Lower lobe of right lung (tissue), 2 donors: Measurements from ENCODE around the gene AFTPH. TPM values are rescaled to one million over a fixed set of nuclear protein-coding genes. Genes with fewer than 3 reads are reported as not detected.

Experiments used
- ATAC-seq, 2 donors: fragments of 200-7000 bp; cut with Tn5 transposase; one replicate each; pipeline ENCODE4 v1.9.1; 2020 to 2022; ENCODE audit warnings: mild to moderate bottlenecking in 2 of 2, moderate library complexity in 2 of 2
- DNase-seq: peaks from one replicate; pipeline ENCODE4 v3.0.0-alpha.2; 2020
- H3K27ac ChIP-seq: fragments of 200-600 bp; one replicate; pipeline ENCODE4 v1.8.0; 2022
- H3K27me3 ChIP-seq: fragments of 200-600 bp; one replicate; pipeline ENCODE4 v1.8.0; 2022; ENCODE audit warnings: low read depth
- H3K36me3 ChIP-seq: fragments of 200-600 bp; one replicate; pipeline ENCODE4 v1.8.0; 2022; ENCODE audit warnings: mild to moderate bottlenecking
- H3K4me1 ChIP-seq: fragments of 200-600 bp; one replicate; pipeline ENCODE4 v1.8.0; 2022
- H3K4me3 ChIP-seq: fragments of 200-600 bp; one replicate; pipeline ENCODE4 v1.8.0; 2022; ENCODE audit warnings: mild to moderate bottlenecking
- H3K9me3 ChIP-seq: fragments of 200-600 bp; one replicate; pipeline ENCODE4 v1.8.0; 2022
- intact Hi-C: fragments of 100-400 bp; cut with DNase I; formaldehyde crosslinking; loops from one replicate; pipeline ENCODE4 v1.11.0; 2022
- total RNA-seq: library from RNA; stranded (reverse); fragmentation: NEBNext Ultra II Directional; extraction: Animal tissue kit (Norgen Biotek cat#: 25700); gene quantifications from one replicate; pipeline ENCODE4 v1.2.1, GENCODE V29; 2021
- TF ChIP-seq, protein P1 (sequence below): fragments of 200-600 bp; IDR thresholded peaks from one replicate; pipeline ENCODE4 v1.8.0; 2022; ENCODE audit warnings: antibody characterized with exemption, mild to moderate bottlenecking
- donor health status: DM: no; HTN: yes; CAD: no; lungs with severe emphysema.

The AFTPH gene
- total RNA-seq, 1 donor from 2014 or later, result 42.6 TPM

DNA sequence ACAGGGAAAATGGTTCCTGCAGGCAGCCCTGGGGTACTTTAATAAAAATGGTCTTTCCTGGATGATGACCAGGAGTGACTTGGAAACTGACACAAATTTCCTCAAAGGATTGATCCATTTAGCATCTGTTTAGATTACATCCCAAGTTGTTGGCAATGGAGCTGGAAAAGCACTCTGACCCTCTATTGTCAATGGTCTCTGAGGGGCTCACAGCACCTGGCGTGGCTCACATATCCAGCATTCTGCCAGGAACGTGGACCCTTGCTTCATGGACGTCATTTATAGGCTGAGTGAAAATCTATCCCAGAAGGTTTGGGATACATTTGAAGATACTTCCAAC lies 85.8 kb downstream of the AFTPH start:
- Histone ChIP-seq H3K4me1 (peaks cover 22% of the 10 kb centered on the region), H3K27me3 (no peaks in the 10 kb centered on the region), H3K36me3 (no peaks in the 10 kb centered on the region), H3K4me3 (peak overlapping the region; percentile 57), H3K27ac (peak overlapping the region; percentile 83), H3K9me3 (no peaks in the 10 kb centered on the region)
- intact Hi-C loops, result no loop called here
- TF ChIP-seq, protein P1, sequence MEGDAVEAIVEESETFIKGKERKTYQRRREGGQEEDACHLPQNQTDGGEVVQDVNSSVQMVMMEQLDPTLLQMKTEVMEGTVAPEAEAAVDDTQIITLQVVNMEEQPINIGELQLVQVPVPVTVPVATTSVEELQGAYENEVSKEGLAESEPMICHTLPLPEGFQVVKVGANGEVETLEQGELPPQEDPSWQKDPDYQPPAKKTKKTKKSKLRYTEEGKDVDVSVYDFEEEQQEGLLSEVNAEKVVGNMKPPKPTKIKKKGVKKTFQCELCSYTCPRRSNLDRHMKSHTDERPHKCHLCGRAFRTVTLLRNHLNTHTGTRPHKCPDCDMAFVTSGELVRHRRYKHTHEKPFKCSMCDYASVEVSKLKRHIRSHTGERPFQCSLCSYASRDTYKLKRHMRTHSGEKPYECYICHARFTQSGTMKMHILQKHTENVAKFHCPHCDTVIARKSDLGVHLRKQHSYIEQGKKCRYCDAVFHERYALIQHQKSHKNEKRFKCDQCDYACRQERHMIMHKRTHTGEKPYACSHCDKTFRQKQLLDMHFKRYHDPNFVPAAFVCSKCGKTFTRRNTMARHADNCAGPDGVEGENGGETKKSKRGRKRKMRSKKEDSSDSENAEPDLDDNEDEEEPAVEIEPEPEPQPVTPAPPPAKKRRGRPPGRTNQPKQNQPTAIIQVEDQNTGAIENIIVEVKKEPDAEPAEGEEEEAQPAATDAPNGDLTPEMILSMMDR, result no peak
- DNase-seq (no peak), ATAC-seq (no peak)

DNA sequence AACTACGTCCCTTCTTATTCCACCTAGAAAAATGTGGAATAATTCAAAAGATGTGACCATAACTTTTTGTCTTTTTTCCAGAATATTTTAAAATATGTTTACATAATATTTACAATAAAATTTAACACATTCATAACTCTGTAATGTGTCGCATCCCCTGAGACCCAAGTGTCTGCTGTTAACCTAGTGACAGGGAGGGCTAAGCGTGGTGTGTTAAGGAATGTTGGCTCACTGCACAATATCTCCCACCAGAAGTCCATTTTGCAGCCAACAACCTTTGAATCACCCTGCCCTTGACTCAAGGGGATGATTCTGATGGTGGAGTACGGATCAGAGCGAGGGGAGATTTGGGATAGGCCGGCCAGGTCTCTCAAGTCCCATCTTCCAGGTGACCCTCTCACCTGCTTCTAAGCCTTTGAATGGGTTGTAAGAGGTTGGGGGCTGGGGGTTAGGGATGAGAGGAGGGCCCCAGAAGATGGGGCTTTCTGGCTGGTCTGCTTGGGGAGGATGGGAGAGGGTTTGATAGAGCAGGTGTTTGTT lies 86.3 kb downstream of the AFTPH start:
- Histone ChIP-seq H3K27me3 (no peaks in the 10 kb centered on the region), H3K36me3 (no peaks in the 10 kb centered on the region), H3K4me1 (peaks cover 22% of the 10 kb centered on the region), H3K4me3 (no peak overlapping the region), H3K9me3 (no peaks in the 10 kb centered on the region), H3K27ac (no peak overlapping the region)
- intact Hi-C loops, result no loop called here
- ATAC-seq (no peak), DNase-seq (no peak)
- TF ChIP-seq, protein P1, result no peak

DNA sequence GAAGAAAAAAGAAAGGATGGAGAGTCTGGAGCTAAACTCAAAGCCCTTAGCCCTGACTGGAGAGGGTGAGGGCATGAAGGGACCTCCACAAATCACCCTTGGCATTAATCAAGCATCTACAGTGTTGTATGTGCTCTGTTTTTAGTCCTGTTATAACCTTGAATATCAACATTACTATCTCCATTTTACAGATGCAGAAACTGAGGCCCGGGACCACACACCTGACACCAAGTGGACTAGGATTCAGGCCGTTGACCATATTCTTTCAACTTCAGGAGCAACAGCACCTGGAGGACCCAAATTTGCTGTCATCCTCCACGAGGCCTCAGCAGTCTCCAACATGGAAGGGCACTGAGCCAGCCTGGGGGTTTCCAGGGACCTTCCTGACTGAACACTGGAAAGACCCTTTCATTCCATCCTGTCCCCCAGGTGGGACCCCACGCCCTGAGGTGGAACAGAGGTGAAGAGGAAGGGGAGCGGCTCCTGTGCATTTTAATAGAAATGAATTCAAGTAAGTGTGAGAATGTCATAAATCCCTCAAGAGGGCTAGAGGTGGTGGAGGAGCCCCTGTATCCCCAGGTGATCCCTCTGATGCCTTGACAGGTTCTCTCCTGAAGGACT lies 88.6 kb downstream of the AFTPH start:
- no peaks in the 10 kb centered on the region for H3K36me3 ChIP-seq
- no peak for DNase-seq
- ATAC-seq, result no peak
- TF ChIP-seq, protein P1, result no peak
- no peaks in the 10 kb centered on the region for H3K9me3 ChIP-seq
- H3K4me3 ChIP-seq, result no peak overlapping the region
- no peak overlapping the region for H3K27ac ChIP-seq
- H3K4me1 ChIP-seq, result peaks cover 9% of the 10 kb centered on the region
- H3K27me3 ChIP-seq, result no peaks in the 10 kb centered on the region
- intact Hi-C loops, result no loop called here

DNA sequence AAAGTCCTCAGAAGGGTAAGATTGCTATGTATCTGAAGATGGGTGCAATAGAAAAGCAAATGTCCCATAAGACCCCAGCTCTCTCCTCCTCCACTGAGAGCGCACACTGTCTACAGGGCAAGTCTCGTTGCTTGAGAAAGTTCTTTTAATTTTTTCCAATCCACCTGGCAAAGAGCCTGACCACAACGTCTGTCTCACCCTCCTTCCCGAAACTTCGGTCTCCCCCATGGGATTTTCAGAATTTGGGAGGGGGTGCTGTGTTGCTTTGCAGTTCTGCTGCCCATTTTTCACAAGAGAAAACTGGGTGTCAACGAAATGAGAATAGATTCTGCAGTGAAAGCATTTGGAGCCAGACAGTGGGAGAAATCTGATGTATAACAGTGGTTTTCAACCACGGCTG lies 89.1 kb downstream of the AFTPH start:
- Histone ChIP-seq H3K27me3 (no peaks in the 10 kb centered on the region), H3K36me3 (no peaks in the 10 kb centered on the region), H3K27ac (no peak overlapping the region), H3K4me1 (peaks cover 3% of the 10 kb centered on the region), H3K9me3 (no peaks in the 10 kb centered on the region), H3K4me3 (no peak overlapping the region)
- DNase-seq, result no peak
- TF ChIP-seq, protein P1, result no peak
- ATAC-seq, result no peak
- intact Hi-C loops, result no loop called here

DNA sequence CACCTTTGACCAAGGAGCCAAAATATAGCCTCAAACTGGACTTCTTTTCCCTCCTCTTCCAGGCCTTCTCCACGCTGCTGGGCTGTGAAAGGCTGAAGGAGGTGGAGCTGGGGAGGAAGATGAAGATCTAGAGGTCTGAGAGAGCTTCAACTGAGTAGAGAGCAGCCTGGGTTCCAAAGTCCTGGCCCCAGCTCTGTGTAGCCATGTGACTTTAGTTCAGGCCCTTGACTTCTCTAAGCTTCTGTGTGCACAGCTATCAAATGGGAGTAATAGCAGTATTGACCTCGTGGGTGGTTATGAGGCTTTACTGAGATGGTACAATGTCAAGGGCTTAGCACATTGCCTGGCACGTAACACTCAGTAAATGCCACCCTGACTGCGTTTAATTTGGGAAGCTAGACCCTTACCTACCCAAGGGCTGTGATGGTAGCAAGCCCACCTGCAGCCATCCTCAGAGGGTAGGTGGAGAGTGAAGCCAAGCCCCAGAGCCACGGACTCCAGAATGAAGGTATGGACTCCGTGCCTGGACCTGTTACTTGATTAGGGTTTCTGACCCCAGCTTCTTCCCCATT lies 91.2 kb downstream of the AFTPH start:
- H3K4me3 ChIP-seq, result no peak overlapping the region
- TF ChIP-seq, protein P1, result no peak
- no peaks in the 10 kb centered on the region for H3K27me3 ChIP-seq
- no peak for ATAC-seq
- intact Hi-C loops, result no loop called here
- no peak for DNase-seq
- no peaks in the 10 kb centered on the region for H3K36me3 ChIP-seq
- no peaks in the 10 kb centered on the region for H3K9me3 ChIP-seq
- no peaks in the 10 kb centered on the region for H3K4me1 ChIP-seq
- H3K27ac ChIP-seq, result no peak overlapping the region
